Endothelial cell (in vitro differentiated cells): Measurements from ENCODE around the gene ZNF565. TPM values are rescaled to one million over a fixed set of nuclear protein-coding genes. Genes with fewer than 3 reads are reported as not detected.

Experiments used
- DNase-seq: peaks from one replicate; pipeline ENCODE4 v3.0.0; 2021; ENCODE audit warnings: low spot score
- H3K27ac Mint-ChIP-seq: one replicate; pipeline ENCODE4 v1.8.0; 2021; ENCODE audit warnings: mixed read lengths, inconsistent platforms; ENCODE audit not compliant: unreplicated experiment
- H3K27me3 Mint-ChIP-seq: one replicate; pipeline ENCODE4 v1.8.0; 2021; ENCODE audit warnings: mild to moderate bottlenecking, moderate library complexity, mixed read lengths, inconsistent platforms; ENCODE audit not compliant: unreplicated experiment
- H3K36me3 Mint-ChIP-seq: one replicate; pipeline ENCODE4 v1.8.0; 2021; ENCODE audit warnings: mild to moderate bottlenecking, low read depth, mixed read lengths, inconsistent platforms; ENCODE audit not compliant: unreplicated experiment
- H3K4me1 Mint-ChIP-seq: one replicate; pipeline ENCODE4 v1.8.0; 2021; ENCODE audit warnings: mild to moderate bottlenecking, mixed read lengths, inconsistent platforms; ENCODE audit not compliant: unreplicated experiment
- H3K4me3 Mint-ChIP-seq: one replicate; pipeline ENCODE4 v1.8.0; 2021; ENCODE audit warnings: mild to moderate bottlenecking, mixed read lengths, inconsistent platforms; ENCODE audit not compliant: unreplicated experiment
- H3K9me3 Mint-ChIP-seq: one replicate; pipeline ENCODE4 v1.8.0; 2021; ENCODE audit warnings: mixed read lengths, inconsistent platforms; ENCODE audit not compliant: unreplicated experiment
- total RNA-seq: library from RNA; stranded (reverse); fragmentation: NEBNext Ultra II Directional; extraction: Animal tissue kit (Norgen Biotek cat#: 25700); gene quantifications from one replicate; pipeline ENCODE4 v1.2.1, GENCODE V29; 2021; ENCODE audit not compliant: unreplicated experiment
- TF ChIP-seq, protein P1 (sequence below): fragments of 200-600 bp; sonication (generic); IDR thresholded peaks from one replicate; pipeline ENCODE4 v1.5.0; 2021; ENCODE audit warnings: antibody characterized with exemption; ENCODE audit not compliant: unreplicated experiment

Gene ZNF565
- total RNA-seq, 1 donor from 2014 or later: 3.7 TPM

DNA sequence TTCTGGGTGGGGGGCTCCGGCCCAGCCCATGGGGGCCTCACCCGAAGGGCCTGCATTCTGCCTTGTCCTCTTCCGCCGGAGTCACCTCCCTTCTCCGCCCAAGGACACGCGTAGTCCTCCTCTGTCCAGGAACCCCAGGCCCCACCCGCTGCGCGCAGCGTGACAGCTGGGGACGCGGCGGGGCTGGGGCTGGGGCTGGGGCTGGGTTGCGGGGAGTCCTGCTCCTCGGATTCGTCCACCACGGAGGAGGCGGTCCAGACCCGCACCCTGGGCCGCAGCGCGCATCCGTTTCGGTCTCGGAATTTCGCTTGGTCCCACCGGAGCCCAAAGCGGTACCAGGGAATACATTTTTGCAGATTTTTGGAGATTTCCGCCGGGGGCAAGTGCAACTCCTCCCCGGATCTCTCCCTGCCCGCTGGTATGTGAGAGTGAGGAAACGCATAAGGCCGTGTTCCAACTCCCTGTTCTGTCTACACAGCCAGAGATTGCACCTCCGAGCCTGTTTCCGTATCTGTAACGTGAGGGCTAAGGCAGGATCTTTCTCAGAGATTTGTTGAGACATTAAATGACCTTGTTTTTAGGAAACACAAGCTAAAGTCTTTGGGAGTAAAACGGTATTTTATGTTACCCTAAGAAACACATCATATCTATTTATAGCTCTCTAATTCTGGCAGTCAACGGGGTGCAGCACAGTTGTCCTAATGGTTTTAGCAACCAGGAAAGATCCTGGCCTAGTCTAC lies 61.9 kb downstream of the ZNF565 start, which contains the start of gene COX7A1:
Gene COX7A1, minus strand, starts transcription at position 96 of the 740 bp plus-strand sequence. Its CDS starts 40 bp downstream, at position 56.
- TF ChIP-seq, protein P1, sequence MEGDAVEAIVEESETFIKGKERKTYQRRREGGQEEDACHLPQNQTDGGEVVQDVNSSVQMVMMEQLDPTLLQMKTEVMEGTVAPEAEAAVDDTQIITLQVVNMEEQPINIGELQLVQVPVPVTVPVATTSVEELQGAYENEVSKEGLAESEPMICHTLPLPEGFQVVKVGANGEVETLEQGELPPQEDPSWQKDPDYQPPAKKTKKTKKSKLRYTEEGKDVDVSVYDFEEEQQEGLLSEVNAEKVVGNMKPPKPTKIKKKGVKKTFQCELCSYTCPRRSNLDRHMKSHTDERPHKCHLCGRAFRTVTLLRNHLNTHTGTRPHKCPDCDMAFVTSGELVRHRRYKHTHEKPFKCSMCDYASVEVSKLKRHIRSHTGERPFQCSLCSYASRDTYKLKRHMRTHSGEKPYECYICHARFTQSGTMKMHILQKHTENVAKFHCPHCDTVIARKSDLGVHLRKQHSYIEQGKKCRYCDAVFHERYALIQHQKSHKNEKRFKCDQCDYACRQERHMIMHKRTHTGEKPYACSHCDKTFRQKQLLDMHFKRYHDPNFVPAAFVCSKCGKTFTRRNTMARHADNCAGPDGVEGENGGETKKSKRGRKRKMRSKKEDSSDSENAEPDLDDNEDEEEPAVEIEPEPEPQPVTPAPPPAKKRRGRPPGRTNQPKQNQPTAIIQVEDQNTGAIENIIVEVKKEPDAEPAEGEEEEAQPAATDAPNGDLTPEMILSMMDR: no peak
- no peak for DNase-seq
- Mint-ChIP-seq H3K4me1 (peaks cover 22% of the 10 kb centered on the region), H3K27ac (no peak within 1 kb of the TSS), H3K4me3 (peak within 1 kb of the TSS; percentile 51), H3K36me3 (peaks cover 34% of the 10 kb centered on the region), H3K27me3 (peaks cover 7% of the 10 kb centered on the region), H3K9me3 (no peaks in the 10 kb centered on the region)

DNA sequence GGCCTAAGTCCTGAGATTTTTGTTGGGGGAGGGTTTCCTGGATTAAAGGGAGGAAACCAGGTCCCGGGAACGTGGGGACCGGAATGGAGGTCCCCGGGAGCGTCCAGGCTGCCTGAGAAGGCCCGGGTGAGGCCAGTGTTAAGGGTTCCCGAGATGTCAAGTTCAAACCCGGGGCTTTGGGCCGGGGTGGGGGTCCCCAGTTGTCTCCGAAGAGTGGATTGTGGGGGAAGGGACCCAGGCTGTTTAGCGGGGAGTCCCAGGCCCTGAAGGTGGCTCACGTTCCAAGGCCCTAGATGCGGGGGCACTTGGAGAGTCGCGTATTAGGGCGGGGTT lies 62.5 kb downstream of the ZNF565 start:
- H3K9me3 Mint-ChIP-seq: no peaks in the 10 kb centered on the region
- peaks cover 38% of the 10 kb centered on the region for H3K36me3 Mint-ChIP-seq
- H3K4me3 Mint-ChIP-seq: peak overlapping the region; percentile 51
- no peak overlapping the region for H3K27ac Mint-ChIP-seq
- H3K27me3 Mint-ChIP-seq: peaks cover 10% of the 10 kb centered on the region
- no peak for DNase-seq
- peaks cover 21% of the 10 kb centered on the region for H3K4me1 Mint-ChIP-seq
- TF ChIP-seq, protein P1: no peak

DNA sequence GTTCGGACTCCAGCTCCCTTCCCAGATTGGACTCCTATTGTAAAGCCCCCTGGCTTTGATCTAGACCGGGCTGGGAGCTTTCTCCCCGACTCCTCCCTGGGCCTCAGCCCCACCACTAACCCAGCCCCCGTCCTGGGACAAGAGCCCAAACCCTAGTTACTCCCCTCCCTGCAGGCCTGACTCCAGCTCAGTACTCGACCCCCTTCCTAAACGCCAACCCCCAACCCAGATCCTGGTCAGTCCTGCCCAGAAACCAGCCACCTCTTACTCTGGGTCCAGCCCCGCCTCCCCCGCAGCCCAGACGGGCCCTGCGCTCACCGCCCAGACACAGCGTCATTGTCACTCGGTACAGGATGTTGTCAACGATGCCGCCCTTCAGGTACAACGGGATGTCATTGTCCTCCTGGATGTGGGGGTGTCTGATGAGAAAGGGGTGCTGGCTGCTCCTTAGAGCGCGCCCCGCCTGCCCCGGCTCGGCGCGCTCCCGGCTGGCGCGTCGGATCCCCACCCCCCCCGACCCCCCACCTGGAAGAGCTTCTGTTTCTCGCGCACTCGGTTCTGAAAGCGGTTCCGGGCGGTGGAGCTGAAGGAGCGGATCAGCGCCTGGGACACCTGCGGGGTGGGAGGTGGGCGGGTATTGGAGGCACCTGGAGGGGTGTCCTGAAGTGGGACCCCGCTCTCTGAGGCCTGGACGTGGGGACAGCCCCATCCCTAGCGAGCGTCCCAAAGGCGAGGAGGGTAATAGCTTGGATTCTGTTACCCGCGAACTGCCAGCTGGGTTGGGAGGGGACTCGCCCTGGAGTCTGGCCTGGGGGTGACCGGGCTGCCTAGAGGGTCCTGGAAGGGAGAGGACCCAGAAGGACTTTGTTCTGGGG lies 63.1 kb downstream of the ZNF565 start:
- Mint-ChIP-seq H3K4me1 (peaks cover 15% of the 10 kb centered on the region), H3K36me3 (peaks cover 44% of the 10 kb centered on the region), H3K4me3 (peak overlapping the region; percentile 76), H3K9me3 (no peaks in the 10 kb centered on the region), H3K27ac (no peak overlapping the region), H3K27me3 (peaks cover 9% of the 10 kb centered on the region)
- DNase-seq: peak; percentile 22
- TF ChIP-seq, protein P1: no peak

DNA sequence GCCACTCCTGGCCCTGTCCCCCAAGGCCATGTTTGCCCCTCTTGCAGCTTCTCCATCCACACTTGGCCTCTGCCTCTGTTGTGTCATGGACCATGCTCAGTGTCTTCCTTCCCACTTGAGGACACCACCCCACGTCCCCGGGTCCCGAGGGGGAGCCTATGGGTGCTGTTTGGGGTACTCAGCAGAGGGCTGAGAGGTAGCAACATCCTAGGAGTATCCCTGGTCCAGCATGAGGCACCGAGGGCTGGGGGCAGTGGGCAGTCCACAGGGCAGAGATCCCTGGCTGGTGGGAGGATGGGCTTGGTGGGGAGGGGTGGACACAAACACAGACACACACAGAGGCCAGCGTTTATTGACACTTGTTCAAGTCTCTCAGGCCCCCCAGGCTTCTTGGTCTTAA lies 63.9 kb downstream of the ZNF565 start:
- Mint-ChIP-seq H3K4me1 (peaks cover 7% of the 10 kb centered on the region), H3K36me3 (peaks cover 47% of the 10 kb centered on the region), H3K27ac (no peak overlapping the region), H3K27me3 (peaks cover 9% of the 10 kb centered on the region), H3K4me3 (no peak overlapping the region), H3K9me3 (no peaks in the 10 kb centered on the region)
- TF ChIP-seq, protein P1: no peak
- no peak for DNase-seq
